Measurements from ENCODE around the gene SAXO1.
A peak's percentile ranks its signal among the peaks of the same experiment; 100 is the strongest.
"Not testable (repeated sequence)": the region's sequence is repeated elsewhere in the genome, so short reads cannot be mapped to it uniquely, and the experiment has no call there.

The SAXO1 gene, protein sequence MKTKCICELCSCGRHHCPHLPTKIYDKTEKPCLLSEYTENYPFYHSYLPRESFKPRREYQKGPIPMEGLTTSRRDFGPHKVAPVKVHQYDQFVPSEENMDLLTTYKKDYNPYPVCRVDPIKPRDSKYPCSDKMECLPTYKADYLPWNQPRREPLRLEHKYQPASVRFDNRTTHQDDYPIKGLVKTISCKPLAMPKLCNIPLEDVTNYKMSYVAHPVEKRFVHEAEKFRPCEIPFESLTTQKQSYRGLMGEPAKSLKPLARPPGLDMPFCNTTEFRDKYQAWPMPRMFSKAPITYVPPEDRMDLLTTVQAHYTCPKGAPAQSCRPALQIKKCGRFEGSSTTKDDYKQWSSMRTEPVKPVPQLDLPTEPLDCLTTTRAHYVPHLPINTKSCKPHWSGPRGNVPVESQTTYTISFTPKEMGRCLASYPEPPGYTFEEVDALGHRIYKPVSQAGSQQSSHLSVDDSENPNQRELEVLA

GRCh38 chr9:19033015-19033414, at the start of gene SAXO1:
Gene SAXO1 (minus strand): TSS chr9:19033209. CDS start chr9:19032908, 301 bp downstream.
- no peak for DNase-seq

DNA sequence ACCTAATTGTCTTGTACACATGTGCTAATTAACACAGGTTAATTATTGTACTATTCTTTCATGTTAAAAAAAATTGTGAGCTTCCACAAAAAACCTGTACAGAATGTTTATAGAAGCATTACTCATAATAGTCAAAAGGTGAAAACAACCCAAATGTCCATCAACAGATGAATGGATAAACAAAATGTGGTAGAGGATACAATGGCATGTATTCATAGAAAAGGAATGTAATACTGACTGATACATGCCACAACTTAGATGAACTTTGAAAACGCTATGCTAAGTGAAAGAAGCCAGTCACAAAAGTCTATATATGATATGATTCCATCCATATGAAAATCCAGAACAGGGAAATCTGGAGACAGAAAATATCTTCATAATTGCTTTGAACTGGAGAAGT, 41.8 kb upstream of the SAXO1 start:
- DNase-seq: no peak

GRCh38 chr9:19074229-19074628, 41.2 kb upstream of the SAXO1 start:
- no peak for DNase-seq

DNA sequence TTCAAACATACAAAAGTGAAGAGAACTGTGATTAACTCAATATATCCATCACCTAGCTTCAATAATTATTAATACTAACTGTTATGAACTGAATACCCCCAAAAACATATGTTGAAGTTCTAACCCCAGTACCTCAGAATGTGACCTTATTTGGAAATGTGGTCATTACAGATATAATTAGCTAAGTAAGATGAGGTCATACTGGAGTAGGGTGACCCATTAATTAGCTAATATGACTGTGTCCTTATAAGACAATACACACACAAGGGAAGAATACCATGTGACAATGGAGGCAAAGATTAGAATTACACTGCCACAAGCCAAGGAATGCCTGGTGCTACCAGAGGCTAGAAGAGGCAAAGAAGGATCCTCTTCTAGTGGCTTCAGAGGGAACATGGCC, 24.0 kb upstream of the SAXO1 start:
- DNase-seq: no peak

- no peak for DNase-seq
These were observed 17.9 kb upstream of the SAXO1 start for GRCh38 chr9:19050637-19051591.

- DNase-seq: no peak
These were observed 17.1 kb upstream of the SAXO1 start for GRCh38 chr9:19049917-19050636.

- DNase-seq: peak; percentile 94
These were observed 16.2 kb upstream of the SAXO1 start, which contains the start of gene RRAGA for GRCh38 chr9:19048966-19049916. Gene RRAGA (plus strand): TSS chr9:19049427. CDS start chr9:19049660, 233 bp downstream.

DNA sequence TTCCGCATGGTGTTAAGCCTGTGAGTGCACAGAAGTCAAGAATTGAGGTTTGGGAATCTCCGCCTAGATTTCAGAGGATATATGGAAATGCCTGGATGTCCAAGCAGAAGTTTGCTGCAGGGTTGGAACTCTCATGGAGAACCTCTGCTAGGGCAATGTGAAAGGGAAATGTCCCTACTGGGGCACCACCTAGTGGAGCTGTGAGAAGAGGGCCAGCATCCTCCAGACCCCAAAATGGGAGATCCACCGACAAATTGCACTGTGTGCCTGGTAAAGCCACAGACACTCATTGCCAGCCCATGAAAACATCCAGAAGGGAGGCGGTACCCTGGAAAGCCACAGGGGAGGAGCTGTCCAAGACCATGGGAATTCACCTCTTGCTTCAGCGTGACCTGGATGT, 3.6 kb upstream of the SAXO1 start:
- no peak for DNase-seq

DNA sequence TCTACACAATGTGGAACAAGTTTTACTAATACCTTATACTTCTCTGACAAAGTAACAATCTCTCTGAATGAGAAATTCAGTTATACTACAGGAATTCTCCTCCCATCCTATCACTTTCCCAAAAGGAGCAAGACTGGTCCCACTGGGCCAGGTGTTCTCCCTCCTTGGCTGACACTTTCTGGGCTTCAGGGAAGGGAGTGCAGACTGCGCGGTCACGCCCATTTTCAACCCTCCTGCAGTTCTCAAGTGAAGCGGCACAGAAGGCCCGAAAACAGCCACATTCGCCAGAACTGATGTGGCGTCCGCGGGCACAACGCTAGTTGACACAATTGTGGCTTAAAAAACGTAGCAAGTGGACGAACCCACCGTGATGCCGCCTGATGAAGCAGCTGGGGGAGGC, 603 bp downstream of the SAXO1 start:
- DNase-seq: no peak

DNA sequence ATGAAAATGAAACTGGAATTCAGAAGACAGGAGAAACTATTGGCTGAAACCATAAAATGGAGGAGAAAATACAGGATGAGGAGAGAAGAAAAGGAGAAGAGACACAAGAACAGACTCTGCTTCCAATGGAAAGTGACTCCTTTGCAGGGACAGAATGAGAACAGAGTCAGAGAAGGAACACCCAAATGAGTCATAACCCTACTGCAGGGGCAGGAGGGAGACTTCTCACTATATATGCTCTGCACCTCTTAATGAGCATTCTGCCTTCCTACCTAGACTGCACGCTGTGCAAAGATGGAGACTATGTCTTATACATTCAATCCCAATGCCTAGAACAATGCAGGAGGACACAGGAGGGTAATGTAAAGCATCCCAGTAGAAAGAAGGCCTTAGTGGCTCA, 2.1 kb downstream of the SAXO1 start:
- no peak for DNase-seq

- peak; percentile 18 for DNase-seq
These were observed 4.1 kb downstream of the SAXO1 start for GRCh38 chr9:19028835-19029451.

- no peak for DNase-seq
These were observed 5.2 kb downstream of the SAXO1 start for GRCh38 chr9:19027825-19028224.

- no peak for DNase-seq
These were observed 6.6 kb downstream of the SAXO1 start for GRCh38 chr9:19026375-19026774.

DNA sequence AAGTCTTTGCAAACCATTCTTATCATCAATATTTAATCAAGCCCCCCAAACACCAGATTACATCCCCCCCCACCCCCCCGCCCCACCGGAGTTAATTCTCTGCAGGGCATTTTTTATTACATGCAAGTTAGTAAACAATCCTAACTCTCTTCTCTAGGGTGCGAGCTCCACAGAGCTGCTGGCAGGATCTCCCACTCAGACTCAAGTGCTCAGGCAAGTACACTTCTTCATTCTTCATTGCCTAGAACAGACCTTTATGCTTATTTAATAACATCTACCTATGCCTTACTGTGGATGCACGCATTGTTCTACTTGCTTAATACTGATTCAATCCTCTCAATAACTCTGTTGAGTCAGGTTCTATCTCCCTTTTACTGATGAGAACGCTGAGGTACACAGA, 9.9 kb downstream of the SAXO1 start:
- no peak for DNase-seq

DNA sequence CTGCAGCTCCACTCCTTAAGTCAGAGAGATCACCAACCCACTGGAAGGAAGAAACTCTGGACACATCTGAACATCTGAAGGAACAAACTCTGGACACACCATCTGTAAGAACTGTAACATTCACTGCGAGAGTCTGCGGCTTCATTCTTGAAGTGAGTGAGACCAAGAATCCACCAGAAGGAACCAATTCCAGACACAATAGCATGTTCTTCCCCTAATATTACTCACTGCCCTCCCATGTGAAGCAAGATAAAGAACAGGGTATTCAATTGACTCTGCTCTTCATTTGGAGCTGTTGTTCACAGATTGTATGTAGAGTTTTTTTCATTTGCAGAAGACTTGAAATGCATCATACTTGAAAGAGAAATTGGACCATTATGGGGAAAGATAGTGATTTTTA, 10.8 kb downstream of the SAXO1 start:
- DNase-seq: no peak

DNA sequence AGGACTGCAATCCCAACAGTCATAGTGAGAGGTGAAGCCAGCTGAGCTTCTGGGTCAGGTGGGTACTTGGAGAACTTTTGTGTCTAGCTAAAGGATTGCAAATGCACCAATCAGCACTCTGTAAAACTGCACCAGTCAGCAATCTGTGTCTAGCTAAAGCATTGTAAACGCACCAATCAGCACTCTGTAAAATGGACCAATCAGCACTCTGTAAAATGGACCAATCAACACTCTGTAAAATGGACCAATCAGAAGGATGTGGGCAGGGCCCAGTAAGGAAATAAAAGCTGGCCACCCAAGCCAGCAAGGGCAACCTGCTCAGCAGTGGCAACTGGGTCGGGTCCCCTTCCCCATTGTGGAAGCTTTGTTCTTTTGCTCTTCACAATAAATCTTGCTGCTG, 11.4 kb downstream of the SAXO1 start:
- not testable (repeated sequence) for DNase-seq

DNA sequence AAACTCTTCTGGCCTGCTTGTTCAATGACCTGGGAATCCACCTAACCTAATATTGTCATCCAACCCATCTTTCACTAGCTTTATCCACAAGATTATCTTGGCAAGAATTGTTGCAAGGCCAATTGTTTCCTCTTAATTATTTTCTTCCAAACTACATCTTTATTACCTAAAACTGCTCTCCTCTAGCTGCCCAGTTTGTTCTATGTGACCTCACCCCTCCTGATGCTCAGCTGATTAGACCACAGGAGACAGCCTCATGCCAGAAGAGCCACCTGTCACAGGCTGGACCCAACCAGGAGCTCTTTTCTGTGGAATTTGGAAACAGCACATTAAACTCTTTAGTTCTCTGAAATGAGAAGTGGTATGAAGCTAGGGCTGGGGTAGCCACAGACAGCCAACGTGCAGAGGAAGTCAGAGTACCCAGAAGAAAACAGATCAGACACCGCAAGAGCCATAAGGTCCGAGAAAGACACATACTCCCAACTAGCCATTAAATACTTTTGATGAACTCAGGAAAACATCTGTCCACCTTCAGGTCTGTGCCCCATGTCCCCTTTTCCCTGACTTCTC, 12.0 kb downstream of the SAXO1 start:
- no peak for DNase-seq

GRCh38 chr9:19018201-19018600, 14.8 kb downstream of the SAXO1 start:
- no peak for DNase-seq

GRCh38 chr9:19009391-19009965, 23.5 kb downstream of the SAXO1 start:
- no peak for DNase-seq

DNA sequence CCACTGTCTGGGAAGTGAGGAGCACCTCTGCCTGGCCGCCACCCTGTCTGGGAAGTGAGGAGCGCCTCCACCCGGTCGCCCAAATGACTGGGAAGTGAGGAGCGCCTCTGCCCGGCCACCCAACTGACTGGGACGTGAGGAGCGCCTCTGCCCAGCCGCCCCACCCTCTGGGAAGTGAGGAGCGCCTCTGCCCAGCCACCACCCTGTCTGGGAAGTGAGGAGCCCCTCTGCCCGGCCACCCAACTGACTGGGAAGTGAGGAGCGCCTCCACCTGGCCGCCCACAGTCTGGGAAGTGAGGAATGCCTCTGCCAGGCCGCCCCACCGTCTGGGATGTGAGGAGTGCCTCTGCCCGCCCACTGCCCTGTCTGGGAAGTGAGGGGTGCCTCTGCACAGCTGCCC, 32.9 kb downstream of the SAXO1 start:
- no peak for DNase-seq
